Measurements from ENCODE around the gene GOLPH3.

- TF ChIP-seq POLR2A (IDR thresholded peaks at IDR 0.05): no peak
- no peak for TF ChIP-seq CTCF (IDR thresholded peaks at IDR 0.05)
These were observed 10.3 kb downstream of the GOLPH3 start for GRCh38 chr5:32163785-32164184.
